ENCODE data around the gene CCSER1.

DNA sequence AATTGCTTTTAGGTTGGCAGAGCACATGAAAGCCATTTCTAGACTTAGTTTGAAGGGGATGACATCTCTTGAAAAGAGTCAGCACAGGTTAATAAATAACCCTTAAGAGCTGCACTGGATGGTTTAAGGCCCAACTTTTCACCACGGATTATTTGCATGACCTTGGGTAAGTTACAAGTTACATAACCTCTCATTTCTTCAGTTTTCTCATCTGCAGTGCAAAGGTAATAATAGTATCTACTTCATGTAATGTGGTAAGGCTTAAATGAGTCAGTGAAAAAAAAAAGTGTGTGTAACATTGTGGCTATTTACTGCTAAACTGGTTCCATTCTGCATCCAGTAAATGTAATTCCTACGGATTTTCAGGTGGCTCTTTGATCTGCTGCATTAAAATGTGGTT is 715.8 kb downstream of the CCSER1 start:
- no peak for TF ChIP-seq EZH2phosphoT487 (IDR thresholded peaks at IDR 0.05; ENCODE audit: insufficient read depth, low read depth)
- no peak for TF ChIP-seq EZH2 (IDR thresholded peaks at IDR 0.05; ENCODE audit: insufficient read depth, poor library complexity, severe bottlenecking)

All from GM23248 (cell line).